H1 (cell line): Measurements from ENCODE around the gene PEX6. TPM values are rescaled to one million over a fixed set of nuclear protein-coding genes. Genes with fewer than 3 reads are reported as not detected.

Experiments used
- CTCF ChIA-PET: fragments of 300-600 bp; sonication (Branson Sonifier 250); formaldehyde crosslinking; loops from one replicate; lab custom pipeline; 2021; ENCODE audit not compliant: partially characterized antibody; lab: Charles Lee
- POLR2A ChIA-PET: fragments of 300-600 bp; sonication (Branson Sonifier 250); formaldehyde crosslinking; loops from one replicate; lab custom pipeline; 2021; ENCODE audit warnings: inconsistent platforms; ENCODE audit not compliant: partially characterized antibody; lab: Charles Lee
- DNase-seq, 2 experiments: peaks; one replicate each; pipeline versions ENCODE4 v3.0.0 to v3.0.0-alpha.2; 2010 to 2022; ENCODE audit warnings: low spot score in 2 of 2, low read depth in 1 of 2, mixed read lengths in 1 of 2
- FAIRE-seq: peaks from 2 replicates; lab custom pipeline; 2011; peaks lifted over from hg19 to GRCh38; lab: Jason Lieb, UNC
- H2AFZ ChIP-seq: 2 replicates; pipeline ENCODE4 v1.8.1; 2012; ENCODE audit warnings: low read length, inconsistent platforms
- H2AK5ac ChIP-seq: 2 replicates; pipeline ENCODE4 v1.6.1; 2013; ENCODE audit warnings: low read depth, low read length
- H2BK120ac ChIP-seq: replicated peaks from 2 replicates; pipeline ENCODE3; 2013; ENCODE audit warnings: low read depth, low read length, inconsistent platforms
- H2BK12ac ChIP-seq: 2 replicates; pipeline ENCODE4 v1.6.1; 2013; ENCODE audit warnings: low read depth, low read length
- H2BK15ac ChIP-seq: 2 replicates; pipeline ENCODE4 v1.6.1; 2013; ENCODE audit warnings: low read length
- H2BK20ac ChIP-seq: 2 replicates; pipeline ENCODE4 v1.6.1; 2013; ENCODE audit warnings: low read length
- H2BK5ac ChIP-seq: 2 replicates; pipeline ENCODE4 v1.6.1; 2013; ENCODE audit warnings: low read depth, low read length
- H3K14ac ChIP-seq: 2 replicates; pipeline ENCODE4 v1.6.1; 2013; ENCODE audit warnings: inconsistent platforms; ENCODE audit not compliant: insufficient read length
- H3K18ac ChIP-seq: 2 replicates; pipeline ENCODE4 v1.6.1; 2013; ENCODE audit warnings: low read length; ENCODE audit errors: extremely low read depth
- H3K23ac ChIP-seq: 2 replicates; pipeline ENCODE4 v1.6.1; 2013; ENCODE audit warnings: inconsistent platforms; ENCODE audit not compliant: insufficient read length
- H3K23me2 ChIP-seq: 2 replicates; pipeline ENCODE4 v1.6.1; 2013; ENCODE audit warnings: low read depth, low read length
- H3K27ac ChIP-seq: 2 replicates; pipeline ENCODE4 v1.6.1; 2011; ENCODE audit warnings: low read depth, low read length, inconsistent platforms
- H3K27me3 ChIP-seq, 4 experiments: replicated peaks in 1 of 4; 1 replicate in 1 of 4; 2 replicates in 3 of 4; pipeline versions ENCODE4 v1.6.1 to v1.8.1; 2011 to 2013; ENCODE audit warnings: low read length in 3 of 4, mild to moderate bottlenecking in 3 of 4, inconsistent platforms in 2 of 4, mixed read lengths in 2 of 4, moderate library complexity in 1 of 4; ENCODE audit not compliant: control insufficient read depth in 3 of 4, insufficient read depth in 3 of 4; ENCODE audit errors: extremely low read depth in 1 of 4
- H3K36me3 ChIP-seq, 4 experiments: 2 replicates each; pipeline versions ENCODE4 v1.6.1 to v1.8.1; 2011 to 2013; ENCODE audit warnings: mild to moderate bottlenecking in 4 of 4, low read length in 3 of 4, moderate library complexity in 2 of 4, control low read depth in 1 of 4, inconsistent platforms in 1 of 4; ENCODE audit not compliant: insufficient read depth in 4 of 4, control insufficient read depth in 2 of 4
- H3K4ac ChIP-seq: replicated peaks from 2 replicates; pipeline ENCODE3; 2013; ENCODE audit warnings: low read length, low read depth, mixed read lengths, inconsistent platforms; ENCODE audit not compliant: insufficient read length
- H3K4me1 ChIP-seq, 4 experiments: replicated peaks in 1 of 4; 1 replicate in 1 of 4; 2 replicates in 3 of 4; pipeline versions ENCODE4 v1.6.1 to v1.8.1; 2011 to 2013; ENCODE audit warnings: low read length in 3 of 4, inconsistent platforms in 2 of 4, mixed read lengths in 1 of 4; ENCODE audit not compliant: insufficient read depth in 4 of 4, control insufficient read depth in 3 of 4
- H3K4me2 ChIP-seq, 2 experiments: 2 replicates each; pipeline versions ENCODE4 v1.6.1 to v1.8.1; 2011 to 2013; ENCODE audit warnings: low read depth in 2 of 2, low read length in 2 of 2, control low read depth in 1 of 2, inconsistent platforms in 1 of 2, mild to moderate bottlenecking in 1 of 2; ENCODE audit not compliant: insufficient read depth in 1 of 2
- H3K4me3 ChIP-seq, 4 experiments: fragments of 200-600, 300-600 bp in 1 of 4; sonication (generic), shearing (Covaris generic), sonication (Bioruptor Twin) in 1 of 4; 2 replicates each; pipeline versions ENCODE4 v1.5.1 to v1.8.1; 2011 to 2016; ENCODE audit warnings: low read length in 4 of 4, low read depth in 3 of 4, control low read depth in 2 of 4, inconsistent platforms in 2 of 4, mild to moderate bottlenecking in 2 of 4, mixed read lengths in 1 of 4, moderate library complexity in 1 of 4; ENCODE audit not compliant: insufficient read depth in 2 of 4; ENCODE audit errors: extremely low read depth in 1 of 4
- H3K56ac ChIP-seq: replicated peaks from 2 replicates; pipeline ENCODE3; 2013; ENCODE audit warnings: low read depth, mild to moderate bottlenecking, mixed read lengths, low read length, inconsistent platforms; ENCODE audit not compliant: insufficient read length
- H3K79me1 ChIP-seq: 2 replicates; pipeline ENCODE4 v1.6.1; 2013; ENCODE audit warnings: low read depth, low read length, control low read depth
- H3K79me2 ChIP-seq, 2 experiments: 2 replicates each; pipeline versions ENCODE4 v1.6.1 to v1.8.1; 2012 to 2013; ENCODE audit warnings: low read length in 2 of 2, mild to moderate bottlenecking in 2 of 2, inconsistent platforms in 1 of 2; ENCODE audit not compliant: insufficient read depth in 2 of 2, control insufficient read depth in 1 of 2
- H3K9ac ChIP-seq, 4 experiments: replicated peaks in 1 of 4; 1 replicate in 1 of 4; 2 replicates in 3 of 4; pipeline versions ENCODE4 v1.6.1 to v1.8.1; 2011 to 2013; ENCODE audit warnings: low read depth in 3 of 4, low read length in 3 of 4, control low read depth in 2 of 4, mild to moderate bottlenecking in 2 of 4, moderate library complexity in 2 of 4, inconsistent platforms in 1 of 4; ENCODE audit errors: extremely low read depth in 1 of 4
- H3K9me3 ChIP-seq, 2 experiments: 2 replicates each; pipeline versions ENCODE4 v1.6.1 to v1.8.1; 2012 to 2013; ENCODE audit warnings: mild to moderate bottlenecking in 2 of 2, moderate library complexity in 2 of 2, control low read depth in 1 of 2, inconsistent platforms in 1 of 2, low read depth in 1 of 2, low read length in 1 of 2, mixed read lengths in 1 of 2; ENCODE audit not compliant: insufficient read depth in 2 of 2
- H4K20me1 ChIP-seq, 2 experiments: replicated peaks in 1 of 2; 2 replicates each; pipeline versions ENCODE3 to v1.8.1; 2011 to 2013; ENCODE audit warnings: inconsistent platforms in 2 of 2, low read length in 2 of 2, mild to moderate bottlenecking in 1 of 2; ENCODE audit not compliant: insufficient read depth in 2 of 2, control insufficient read depth in 1 of 2
- H4K5ac ChIP-seq: 2 replicates; pipeline ENCODE4 v1.6.1; 2013; ENCODE audit warnings: low read length, low read depth, mixed read lengths, inconsistent platforms; ENCODE audit not compliant: insufficient read length
- H4K8ac ChIP-seq: 2 replicates; pipeline ENCODE4 v1.8.0; 2013; ENCODE audit warnings: mild to moderate bottlenecking, moderate library complexity, low read length, inconsistent platforms; ENCODE audit not compliant: insufficient read depth; ENCODE audit errors: extremely low read depth
- H4K91ac ChIP-seq: replicated peaks from 2 replicates; pipeline ENCODE3; 2013; ENCODE audit warnings: low read length, mixed read lengths, inconsistent platforms; ENCODE audit not compliant: insufficient read length
- ATF2 ChIP-seq: IDR thresholded peaks from 2 replicates; pipeline ENCODE4 v1.6.1; 2012; ENCODE audit warnings: low read length, inconsistent platforms
- PHF8 ChIP-seq: fragments of 200-600 bp; sonication (generic); conservative IDR thresholded peaks from 2 replicates; pipeline ENCODE4 v1.7.1; 2012; ENCODE audit warnings: low read depth, mild to moderate bottlenecking, inconsistent platforms, low read length, moderate library complexity
- POLR2A ChIP-seq, 2 experiments: IDR thresholded peaks; 1 replicate in 1 of 2; 2 replicates in 1 of 2; pipeline ENCODE4 v1.6.1; 2011; ENCODE audit warnings: low read depth in 2 of 2, low read length in 2 of 2, mild to moderate bottlenecking in 2 of 2; ENCODE audit errors: control extremely low read depth in 1 of 2
- POLR2AphosphoS5 ChIP-seq: IDR thresholded peaks from 2 replicates; pipeline ENCODE4 v1.6.1; 2011; ENCODE audit warnings: low read depth, low read length
- RBBP5 ChIP-seq: IDR thresholded peaks from 2 replicates; pipeline ENCODE4 v1.7.1; 2012; ENCODE audit warnings: low read depth, mild to moderate bottlenecking, inconsistent platforms, low read length, moderate library complexity, borderline replicate concordance
- RFX5 ChIP-seq: IDR thresholded peaks from 2 replicates; pipeline ENCODE4 v1.6.1; 2011; ENCODE audit warnings: low read depth, low read length, improper control_type of control experiment, borderline replicate concordance
- SIN3A ChIP-seq, 2 experiments: IDR thresholded peaks in 1 of 2; conservative IDR thresholded peaks in 1 of 2; 2 replicates each; pipeline ENCODE4 v1.6.1; 2011 to 2012; ENCODE audit warnings: low read length in 2 of 2, improper control_type of control experiment in 1 of 2, low read depth in 1 of 2, mild to moderate bottlenecking in 1 of 2
- TAF1 ChIP-seq: IDR thresholded peaks from 2 replicates; pipeline ENCODE4 v1.6.1; 2011; ENCODE audit warnings: mild to moderate bottlenecking, low read depth, low read length
- WGBS, 2 experiments: shearing (Covaris generic) in 1 of 2; methylation state at CpG; one replicate each; pipeline versions ENCODE4 v1.1.6 to v1.1.7; 2013 to 2015; ENCODE audit warnings: low lambda C conversion rate in 2 of 2, mixed read lengths in 2 of 2, inconsistent platforms in 1 of 2, low coverage in 1 of 2, missing lambda C conversion rate in 1 of 2; ENCODE audit not compliant: insufficient replicate concordance in 2 of 2, insufficient coverage in 1 of 2, insufficient read length in 1 of 2; ENCODE audit errors: extremely low coverage in 1 of 2, missing lambda C conversion rate in 1 of 2; 5-methylcytosine and 5-hydroxymethylcytosine counted together
- polyA plus RNA-seq, 7 experiments: library from polyadenylated mRNA; depleted of rRNA in 3 of 7; stranded (reverse) in 5 of 7; unstranded in 2 of 7; fragments of >200 nt in 5 of 7; fragments of 200-250 nt in 2 of 7; gene quantifications; 1 replicate in 5 of 7; 2 replicates in 1 of 7; 4 replicates in 1 of 7; pipeline versions ENCODE4 v1.2.1 to v1.2.3, GENCODE V29; 2011 to 2013; ENCODE audit warnings: missing spikeins in 2 of 7, mixed read lengths in 2 of 7
- total RNA-seq: library from RNA; stranded (reverse); fragmentation: NEBNext Ultra II Directional; extraction: Animal tissue kit (Norgen Biotek cat#: 25700); gene quantifications from 2 replicates; pipeline ENCODE4 v1.2.1, GENCODE V29; 2021

PEX6 gene
- total and polyA plus RNA-seq, 2 of the 8 experiments (the other 6 are each of a cell fraction or from before 2014, with no cell fraction given) = 6.4 to 12.5 TPM

- Histone ChIP-seq H4K20me1 (peaks cover 0 to 12% of the 10 kb centered on the region in 2 experiments), H2AK5ac (no peak within 1 kb of the TSS; the same call in 1 of the 2 replicates), H2BK20ac (0 out of 2 replicates have a peak within 1 kb of the TSS, but pooled peaks have one; percentile 75), H3K23me2 (peaks cover 7% of the 10 kb centered on the region), H2BK5ac (peak within 1 kb of the TSS; percentile 54), H2BK15ac (peak within 1 kb of the TSS; percentile 40; the same call in 1 of the 2 replicates), H2BK12ac (peak within 1 kb of the TSS; percentile 77; the same call in 1 of the 2 replicates), H3K79me1 (peaks cover 8% of the 10 kb centered on the region), H3K4me3 (peak within 1 kb of the TSS; percentile 63 to 74 (median 70)), H3K9ac (peak within 1 kb of the TSS; percentile 64 to 95 (median 70)), H3K18ac (peak within 1 kb of the TSS; percentile 95), H3K9me3 (no peaks in the 10 kb centered on the region), H3K27ac (peak within 1 kb of the TSS; percentile 73), H3K79me2 (peaks cover 8 to 15% of the 10 kb centered on the region in 2 experiments; a peak in 2 of 4 replicates), H4K91ac (no peak within 1 kb of the TSS), H3K4me2 (peak within 1 kb of the TSS; percentile 84 to 87), H3K36me3 (peaks cover 0 to under 1% (median 0%) of the 10 kb centered on the region in 4 experiments; a peak in 4 of 8 replicates), H3K14ac (no peak within 1 kb of the TSS), H3K4me1 (peaks cover 3 to 10% (median 5%) of the 10 kb centered on the region in 4 experiments; a peak in 6 of 7 replicates), H3K56ac (no peak within 1 kb of the TSS), H2AFZ (peak within 1 kb of the TSS; percentile 89), H3K23ac (no peak within 1 kb of the TSS), H3K27me3 (no peaks in the 10 kb centered on the region), H3K4ac (no peak within 1 kb of the TSS), H4K8ac (peak within 1 kb of the TSS; percentile 26; the same call in 1 of the 2 replicates), H2BK120ac (no peak within 1 kb of the TSS), H4K5ac (no peak within 1 kb of the TSS)
- FAIRE-seq (peak; percentile 7), DNase-seq (peak; percentile 92 to 95)
- WGBS, 2 experiments = 1% methylated on average over 44 of the region's 59 CpGs; no CpG with 5 or more reads in 1 of the 2 experiments
- ChIA-PET POLR2A (interaction anchor here (0.7 to 2.6 kb wide), 23 partner anchors 11 to 385 kb away, joined by 3 to 29 read pairs (median 4); partner anchors contain the start of genes CNPY3, GNMT, KLC4 and KLHDC3), CTCF (interaction anchor here (0.6 to 2.0 kb wide), 5 partner anchors 11 to 83 kb away, joined by 3 to 6 read pairs (median 4); no protein-coding TSS in a partner anchor)
- TF ChIP-seq SIN3A (conservative IDR thresholded peaks at IDR 0.05 in 1 of 2, IDR thresholded peaks at IDR 0.05 in 1 of 2; ENCODE audit: low read depth in 1 of 2, low read length in 2 of 2) = 0 out of 4 replicates have a peak, but pooled peaks of 1 of the 2 experiments have one; percentile 19
- TF ChIP-seq PHF8 = peak; percentile 77
- peak; percentile 81 to 96 for TF ChIP-seq POLR2A (IDR thresholded peaks at IDR 0.05; ENCODE audit: control extremely low read depth in 1 of 2, low read depth in 2 of 2, low read length in 2 of 2)
- TF ChIP-seq RFX5 = peak; percentile 97
- peak; percentile 92 for TF ChIP-seq POLR2AphosphoS5
- peak; percentile 44; the same call in 1 of the 2 replicates for TF ChIP-seq RBBP5
- TF ChIP-seq ATF2 = peak; percentile 40; the same call in 1 of the 2 replicates
- TF ChIP-seq TAF1 = peak; percentile 94
These were observed 5.3 kb upstream of the PEX6 start, which contains the start of gene PPP2R5D for GRCh38 chr6:42984001-42984923. TSS of gene PPP2R5D (plus strand) at chr6:42984570. CDS start at chr6:42984678, 108 bp downstream.
